H1 (cell line): ENCODE data around the gene MACROD2. TPM values are rescaled to one million over a fixed set of nuclear protein-coding genes. Genes with fewer than 3 reads are reported as not detected.

Experiments
- CTCF ChIA-PET: fragments of 300-600 bp; sonication (Branson Sonifier 250); formaldehyde crosslinking; loops from one replicate; lab custom pipeline; 2021; ENCODE audit not compliant: partially characterized antibody; lab: Charles Lee
- POLR2A ChIA-PET: fragments of 300-600 bp; sonication (Branson Sonifier 250); formaldehyde crosslinking; loops from one replicate; lab custom pipeline; 2021; ENCODE audit warnings: inconsistent platforms; ENCODE audit not compliant: partially characterized antibody; lab: Charles Lee
- DNase-seq, 2 experiments: peaks; one replicate each; pipeline versions ENCODE4 v3.0.0 to v3.0.0-alpha.2; 2010 to 2022; ENCODE audit warnings: low spot score in 2 of 2, low read depth in 1 of 2, mixed read lengths in 1 of 2
- FAIRE-seq: peaks from 2 replicates; lab custom pipeline; 2011; peaks lifted over from hg19 to GRCh38; lab: Jason Lieb, UNC
- H2AFZ ChIP-seq: 2 replicates; pipeline ENCODE4 v1.8.1; 2012; ENCODE audit warnings: low read length, inconsistent platforms
- H2AK5ac ChIP-seq: 2 replicates; pipeline ENCODE4 v1.6.1; 2013; ENCODE audit warnings: low read depth, low read length
- H2BK120ac ChIP-seq: replicated peaks from 2 replicates; pipeline ENCODE3; 2013; ENCODE audit warnings: low read depth, low read length, inconsistent platforms
- H2BK12ac ChIP-seq: 2 replicates; pipeline ENCODE4 v1.6.1; 2013; ENCODE audit warnings: low read depth, low read length
- H2BK15ac ChIP-seq: 2 replicates; pipeline ENCODE4 v1.6.1; 2013; ENCODE audit warnings: low read length
- H2BK20ac ChIP-seq: 2 replicates; pipeline ENCODE4 v1.6.1; 2013; ENCODE audit warnings: low read length
- H2BK5ac ChIP-seq: 2 replicates; pipeline ENCODE4 v1.6.1; 2013; ENCODE audit warnings: low read depth, low read length
- H3K14ac ChIP-seq: 2 replicates; pipeline ENCODE4 v1.6.1; 2013; ENCODE audit warnings: inconsistent platforms; ENCODE audit not compliant: insufficient read length
- H3K18ac ChIP-seq: 2 replicates; pipeline ENCODE4 v1.6.1; 2013; ENCODE audit warnings: low read length; ENCODE audit errors: extremely low read depth
- H3K23ac ChIP-seq: 2 replicates; pipeline ENCODE4 v1.6.1; 2013; ENCODE audit warnings: inconsistent platforms; ENCODE audit not compliant: insufficient read length
- H3K23me2 ChIP-seq: 2 replicates; pipeline ENCODE4 v1.6.1; 2013; ENCODE audit warnings: low read depth, low read length
- H3K27ac ChIP-seq: 2 replicates; pipeline ENCODE4 v1.6.1; 2011; ENCODE audit warnings: low read depth, low read length, inconsistent platforms
- H3K27me3 ChIP-seq, 4 experiments: replicated peaks in 1 of 4; 1 replicate in 1 of 4; 2 replicates in 3 of 4; pipeline versions ENCODE4 v1.6.1 to v1.8.1; 2011 to 2013; ENCODE audit warnings: low read length in 3 of 4, mild to moderate bottlenecking in 3 of 4, inconsistent platforms in 2 of 4, mixed read lengths in 2 of 4, moderate library complexity in 1 of 4; ENCODE audit not compliant: control insufficient read depth in 3 of 4, insufficient read depth in 3 of 4; ENCODE audit errors: extremely low read depth in 1 of 4
- H3K36me3 ChIP-seq, 4 experiments: 2 replicates each; pipeline versions ENCODE4 v1.6.1 to v1.8.1; 2011 to 2013; ENCODE audit warnings: mild to moderate bottlenecking in 4 of 4, low read length in 3 of 4, moderate library complexity in 2 of 4, control low read depth in 1 of 4, inconsistent platforms in 1 of 4; ENCODE audit not compliant: insufficient read depth in 4 of 4, control insufficient read depth in 2 of 4
- H3K4ac ChIP-seq: replicated peaks from 2 replicates; pipeline ENCODE3; 2013; ENCODE audit warnings: low read length, low read depth, mixed read lengths, inconsistent platforms; ENCODE audit not compliant: insufficient read length
- H3K4me1 ChIP-seq, 4 experiments: replicated peaks in 1 of 4; 1 replicate in 1 of 4; 2 replicates in 3 of 4; pipeline versions ENCODE4 v1.6.1 to v1.8.1; 2011 to 2013; ENCODE audit warnings: low read length in 3 of 4, inconsistent platforms in 2 of 4, mixed read lengths in 1 of 4; ENCODE audit not compliant: insufficient read depth in 4 of 4, control insufficient read depth in 3 of 4
- H3K4me2 ChIP-seq, 2 experiments: 2 replicates each; pipeline versions ENCODE4 v1.6.1 to v1.8.1; 2011 to 2013; ENCODE audit warnings: low read depth in 2 of 2, low read length in 2 of 2, control low read depth in 1 of 2, inconsistent platforms in 1 of 2, mild to moderate bottlenecking in 1 of 2; ENCODE audit not compliant: insufficient read depth in 1 of 2
- H3K4me3 ChIP-seq, 4 experiments: fragments of 200-600, 300-600 bp in 1 of 4; sonication (generic), shearing (Covaris generic), sonication (Bioruptor Twin) in 1 of 4; 2 replicates each; pipeline versions ENCODE4 v1.5.1 to v1.8.1; 2011 to 2016; ENCODE audit warnings: low read length in 4 of 4, low read depth in 3 of 4, control low read depth in 2 of 4, inconsistent platforms in 2 of 4, mild to moderate bottlenecking in 2 of 4, mixed read lengths in 1 of 4, moderate library complexity in 1 of 4; ENCODE audit not compliant: insufficient read depth in 2 of 4; ENCODE audit errors: extremely low read depth in 1 of 4
- H3K56ac ChIP-seq: replicated peaks from 2 replicates; pipeline ENCODE3; 2013; ENCODE audit warnings: low read depth, mild to moderate bottlenecking, mixed read lengths, low read length, inconsistent platforms; ENCODE audit not compliant: insufficient read length
- H3K79me1 ChIP-seq: 2 replicates; pipeline ENCODE4 v1.6.1; 2013; ENCODE audit warnings: low read depth, low read length, control low read depth
- H3K79me2 ChIP-seq, 2 experiments: 2 replicates each; pipeline versions ENCODE4 v1.6.1 to v1.8.1; 2012 to 2013; ENCODE audit warnings: low read length in 2 of 2, mild to moderate bottlenecking in 2 of 2, inconsistent platforms in 1 of 2; ENCODE audit not compliant: insufficient read depth in 2 of 2, control insufficient read depth in 1 of 2
- H3K9ac ChIP-seq, 4 experiments: replicated peaks in 1 of 4; 1 replicate in 1 of 4; 2 replicates in 3 of 4; pipeline versions ENCODE4 v1.6.1 to v1.8.1; 2011 to 2013; ENCODE audit warnings: low read depth in 3 of 4, low read length in 3 of 4, control low read depth in 2 of 4, mild to moderate bottlenecking in 2 of 4, moderate library complexity in 2 of 4, inconsistent platforms in 1 of 4; ENCODE audit errors: extremely low read depth in 1 of 4
- H3K9me3 ChIP-seq, 2 experiments: 2 replicates each; pipeline versions ENCODE4 v1.6.1 to v1.8.1; 2012 to 2013; ENCODE audit warnings: mild to moderate bottlenecking in 2 of 2, moderate library complexity in 2 of 2, control low read depth in 1 of 2, inconsistent platforms in 1 of 2, low read depth in 1 of 2, low read length in 1 of 2, mixed read lengths in 1 of 2; ENCODE audit not compliant: insufficient read depth in 2 of 2
- H4K20me1 ChIP-seq, 2 experiments: replicated peaks in 1 of 2; 2 replicates each; pipeline versions ENCODE3 to v1.8.1; 2011 to 2013; ENCODE audit warnings: inconsistent platforms in 2 of 2, low read length in 2 of 2, mild to moderate bottlenecking in 1 of 2; ENCODE audit not compliant: insufficient read depth in 2 of 2, control insufficient read depth in 1 of 2
- H4K5ac ChIP-seq: 2 replicates; pipeline ENCODE4 v1.6.1; 2013; ENCODE audit warnings: low read length, low read depth, mixed read lengths, inconsistent platforms; ENCODE audit not compliant: insufficient read length
- H4K8ac ChIP-seq: 2 replicates; pipeline ENCODE4 v1.8.0; 2013; ENCODE audit warnings: mild to moderate bottlenecking, moderate library complexity, low read length, inconsistent platforms; ENCODE audit not compliant: insufficient read depth; ENCODE audit errors: extremely low read depth
- H4K91ac ChIP-seq: replicated peaks from 2 replicates; pipeline ENCODE3; 2013; ENCODE audit warnings: low read length, mixed read lengths, inconsistent platforms; ENCODE audit not compliant: insufficient read length
- CREB1 ChIP-seq: IDR thresholded peaks from 2 replicates; pipeline ENCODE4 v1.6.1; 2012; ENCODE audit warnings: inconsistent platforms
- JUN ChIP-seq: IDR thresholded peaks from 2 replicates; pipeline ENCODE4 v1.6.1; 2011; ENCODE audit warnings: low read depth, mild to moderate bottlenecking, improper control_type of control experiment, low read length
- JUND ChIP-seq: IDR thresholded peaks from 2 replicates; pipeline ENCODE4 v1.6.1; 2011; ENCODE audit warnings: mild to moderate bottlenecking, improper control_type of control experiment, low read length
- POU5F1 ChIP-seq: IDR thresholded peaks from 2 replicates; pipeline ENCODE4 v1.6.1; 2011; ENCODE audit warnings: low read depth, mild to moderate bottlenecking, low read length, moderate library complexity
- RXRA ChIP-seq: IDR thresholded peaks from 2 replicates; pipeline ENCODE4 v1.6.1; 2011; ENCODE audit warnings: low read depth, mild to moderate bottlenecking, low read length, moderate library complexity; ENCODE audit not compliant: insufficient read depth
- WGBS, 2 experiments: shearing (Covaris generic) in 1 of 2; methylation state at CpG; one replicate each; pipeline versions ENCODE4 v1.1.6 to v1.1.7; 2013 to 2015; ENCODE audit warnings: low lambda C conversion rate in 2 of 2, mixed read lengths in 2 of 2, inconsistent platforms in 1 of 2, low coverage in 1 of 2, missing lambda C conversion rate in 1 of 2; ENCODE audit not compliant: insufficient replicate concordance in 2 of 2, insufficient coverage in 1 of 2, insufficient read length in 1 of 2; ENCODE audit errors: extremely low coverage in 1 of 2, missing lambda C conversion rate in 1 of 2; 5-methylcytosine and 5-hydroxymethylcytosine counted together
- polyA plus RNA-seq, 7 experiments: library from polyadenylated mRNA; depleted of rRNA in 3 of 7; stranded (reverse) in 5 of 7; unstranded in 2 of 7; fragments of >200 nt in 5 of 7; fragments of 200-250 nt in 2 of 7; gene quantifications; 1 replicate in 5 of 7; 2 replicates in 1 of 7; 4 replicates in 1 of 7; pipeline versions ENCODE4 v1.2.1 to v1.2.3, GENCODE V29; 2011 to 2013; ENCODE audit warnings: missing spikeins in 2 of 7, mixed read lengths in 2 of 7
- total RNA-seq: library from RNA; stranded (reverse); fragmentation: NEBNext Ultra II Directional; extraction: Animal tissue kit (Norgen Biotek cat#: 25700); gene quantifications from 2 replicates; pipeline ENCODE4 v1.2.1, GENCODE V29; 2021

MACROD2 gene
- total and polyA plus RNA-seq, 2 of the 8 experiments (the other 6 are each of a cell fraction or from before 2014, with no cell fraction given): 0.70 to 3.9 TPM

DNA sequence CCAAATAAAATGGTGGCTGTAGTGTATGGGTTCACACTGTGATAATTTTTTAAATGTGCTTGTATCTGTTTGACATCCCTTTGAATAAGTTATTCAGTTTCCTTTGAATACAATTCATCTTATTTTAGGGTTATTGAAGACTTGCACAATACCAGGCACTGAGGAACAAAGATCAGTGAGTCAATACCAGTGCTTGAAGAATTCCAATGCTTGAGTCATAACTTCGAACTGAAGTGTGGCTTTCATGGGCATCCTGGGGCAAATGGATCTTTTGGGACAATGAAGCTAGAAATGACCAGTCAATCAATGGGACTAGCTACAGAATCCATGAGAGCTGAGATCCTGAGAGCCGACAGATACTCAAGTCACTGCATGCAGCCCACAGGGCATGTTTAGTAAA lies 692.0 kb downstream of the MACROD2 start:
- no peaks in the 10 kb centered on the region for H3K79me2 ChIP-seq
- H3K27me3 ChIP-seq: no peaks in the 10 kb centered on the region
- FAIRE-seq (no peak), DNase-seq (no peak)
- no peak overlapping the region for H2BK5ac ChIP-seq
- no peak overlapping the region for H3K23ac ChIP-seq
- no peaks in the 10 kb centered on the region; a peak in 2 of 7 replicates for H3K4me1 ChIP-seq
- no peaks in the 10 kb centered on the region for H4K20me1 ChIP-seq
- no peak overlapping the region for H2BK15ac ChIP-seq
- H3K36me3 ChIP-seq: no peaks in the 10 kb centered on the region
- ChIA-PET POLR2A (no interaction called here), CTCF (no interaction called here)
- no peak overlapping the region for H2AK5ac ChIP-seq
- no peak overlapping the region for H3K56ac ChIP-seq
- 88% methylated on average over 2 of the region's 2 CpGs; no CpG with 5 or more reads in 1 of the 2 experiments for WGBS, 2 experiments
- no peak overlapping the region for H3K14ac ChIP-seq
- H2AFZ ChIP-seq: no peak overlapping the region
- no peak overlapping the region for H3K4me3 ChIP-seq
- H3K9me3 ChIP-seq: no peaks in the 10 kb centered on the region
- no peak overlapping the region for H3K4me2 ChIP-seq
- no peak overlapping the region for H3K9ac ChIP-seq
- no peak overlapping the region for H2BK12ac ChIP-seq
- H2BK120ac ChIP-seq: no peak overlapping the region
- no peak overlapping the region for H4K91ac ChIP-seq
- no peaks in the 10 kb centered on the region for H3K23me2 ChIP-seq
- H4K5ac ChIP-seq: no peak overlapping the region
- H4K8ac ChIP-seq: no peak overlapping the region
- no peak overlapping the region for H2BK20ac ChIP-seq
- no peak overlapping the region for H3K4ac ChIP-seq
- H3K79me1 ChIP-seq: no peaks in the 10 kb centered on the region
- H3K27ac ChIP-seq: no peak overlapping the region
- H3K18ac ChIP-seq: no peak overlapping the region
- TF ChIP-seq POU5F1 (no peak), RXRA (no peak), JUN (no peak), JUND (no peak), CREB1 (no peak)
